Heart left ventricle (tissue), 13 donors: ENCODE measurements around the gene LZTS2.

Experiments
- CTCF ChIP-seq, 12 donors: fragments of 200-600 bp; sonication (generic) in 4 of 12; IDR thresholded peaks; one replicate each; pipeline versions ENCODE4 v1.5.0 to v1.8.0; 2018 to 2022; ENCODE audit warnings: antibody characterized with exemption in 12 of 12, mild to moderate bottlenecking in 5 of 12
- POLR2A ChIP-seq, 2 donors: fragments of 450-650 bp; IDR thresholded peaks; one replicate each; pipeline ENCODE4 v1.6.1; 2017; ENCODE audit warnings: antibody characterized with exemption in 2 of 2, mild to moderate bottlenecking in 2 of 2, moderate library complexity in 2 of 2
- donor health status: ischemic (EF 13 %, LVEDD 7.1; RV severe dilation, severe dysfunction).
- donor health status: DM: no; HTN: yes; CAD: no.
- donor health status: DM: no; HTN: no; CAD: no.
- donor health status: ischemic (EF 25% LVEDD 6.9; RV normal size, moderate dysfunction).
- donor health status: ischemic (EF 25% LVEDD 5.7; RV mildly dilated, moderate dysfunction).
- donor health status: ischemic (EF 35%, LVEDD 5.7; RV mildly dilated, moderate dysfunction).
- donor health status: nonischemic (EF 11% LVEDD 7.7; RV severe dilation, severe dysfunction).
- donor health status: DM: yes; HTN: yes; CAD: no.
- donor health status: PGD.
- donor health status: ischemic (EF 29% LVEDD 5.4; RV normal size, mild dysfunction).
- donor health status: nonischemic (EF 23%, LVEDD 6.1; RV moderate dilation, normal function).

GRCh38 chr10:101035916-101036702, 36.5 kb downstream of the LZTS2 start:
- no peak for TF ChIP-seq POLR2A (IDR thresholded peaks at IDR 0.05)
- TF ChIP-seq CTCF (IDR thresholded peaks at IDR 0.05): no peak
